HG02981 (cell line): Measurements from ENCODE around the gene ZNF69.
A peak's percentile ranks its signal among the peaks of the same experiment; 100 is the strongest.
"Not testable (repeated sequence)": the region's sequence is repeated elsewhere in the genome, so short reads cannot be mapped to it uniquely, and the experiment has no call there.

ENCODE experiments used
- ATAC-seq: cut with Tn5 transposase; IDR thresholded peaks from one replicate; pipeline ENCODE4 v1.9.1; 2021; ENCODE audit warnings: mild to moderate bottlenecking, moderate library complexity; ENCODE audit not compliant: unreplicated experiment

The ZNF69 gene

GRCh38 chr19:11890634-11891033 lies 3.1 kb downstream of the ZNF69 start:
- no peak for ATAC-seq

- ATAC-seq: no peak
Observed at GRCh38 chr19:11894851-11895250, 7.3 kb downstream of the ZNF69 start.

GRCh38 chr19:11902228-11902627 lies 14.6 kb downstream of the ZNF69 start:
- no peak for ATAC-seq

GRCh38 chr19:11905928-11906327 lies 18.3 kb downstream of the ZNF69 start:
- ATAC-seq: no peak

GRCh38 chr19:11911937-11912336 lies 24.4 kb downstream of the ZNF69 start:
- ATAC-seq: not testable (repeated sequence)

GRCh38 chr19:11914417-11915051 lies 27.0 kb downstream of the ZNF69 start:
- ATAC-seq: not testable (repeated sequence)

- ATAC-seq: no peak
Observed at GRCh38 chr19:11921852-11922495, 34.4 kb downstream of the ZNF69 start.

GRCh38 chr19:11924886-11925650 lies 37.5 kb downstream of the ZNF69 start, which contains the start of gene ZNF700:
TSS of gene ZNF700 (plus strand) at chr19:11925107. CDS start at chr19:11925211, 104 bp downstream.
- ATAC-seq: peak; percentile 81

GRCh38 chr19:11925651-11926187 lies 38.1 kb downstream of the ZNF69 start:
- ATAC-seq: not testable (repeated sequence)

- no peak for ATAC-seq
Observed at GRCh38 chr19:11927227-11927626, 39.6 kb downstream of the ZNF69 start.

GRCh38 chr19:11931051-11931450 lies 43.5 kb downstream of the ZNF69 start:
- no peak for ATAC-seq

- ATAC-seq: no peak
Observed at GRCh38 chr19:11931513-11931912, 43.9 kb downstream of the ZNF69 start.

- not testable (repeated sequence) for ATAC-seq
Observed at GRCh38 chr19:11935829-11936228, 48.2 kb downstream of the ZNF69 start.

- ATAC-seq: not testable (repeated sequence)
Observed at GRCh38 chr19:11938383-11938782, 50.8 kb downstream of the ZNF69 start.

GRCh38 chr19:11941361-11941887 lies 53.8 kb downstream of the ZNF69 start:
- ATAC-seq: not testable (repeated sequence)

- no peak for ATAC-seq
Observed at GRCh38 chr19:11942008-11942842, 54.6 kb downstream of the ZNF69 start.

GRCh38 chr19:11942843-11943108 lies 55.2 kb downstream of the ZNF69 start:
- ATAC-seq: no peak

GRCh38 chr19:11944656-11945055 lies 57.1 kb downstream of the ZNF69 start:
- no peak for ATAC-seq

GRCh38 chr19:11948646-11949045 lies 61.1 kb downstream of the ZNF69 start:
- ATAC-seq: no peak

- no peak for ATAC-seq
Observed at GRCh38 chr19:11949201-11949600, 61.6 kb downstream of the ZNF69 start.
